Ishikawa (cell line): ENCODE data around the gene CAMSAP3.

Source experiments
- CEBPB ChIP-seq: IDR thresholded peaks from 2 replicates; pipeline ENCODE4 v1.6.1; 2012
- CREB1 ChIP-seq: IDR thresholded peaks from 2 replicates; pipeline ENCODE4 v1.6.1; 2012; ENCODE audit warnings: low read depth
- EGR1 ChIP-seq: IDR thresholded peaks from 2 replicates; pipeline ENCODE4 v1.6.1; 2012
- EP300 ChIP-seq: IDR thresholded peaks from 2 replicates; pipeline ENCODE4 v1.6.1; 2012; ENCODE audit warnings: borderline replicate concordance
- FOXM1 ChIP-seq: IDR thresholded peaks from 2 replicates; pipeline ENCODE4 v1.6.1; 2012; ENCODE audit warnings: low read depth, borderline replicate concordance
- NFIC ChIP-seq: IDR thresholded peaks from 2 replicates; pipeline ENCODE4 v1.6.1; 2012
- RAD21 ChIP-seq: IDR thresholded peaks from 2 replicates; pipeline ENCODE4 v1.6.1; 2012; ENCODE audit warnings: low read depth
- REST ChIP-seq: IDR thresholded peaks from 2 replicates; pipeline ENCODE4 v1.6.1; 2012; ENCODE audit warnings: low read depth, mild to moderate bottlenecking
- TAF1 ChIP-seq: IDR thresholded peaks from 2 replicates; pipeline ENCODE4 v1.6.1; 2012; ENCODE audit warnings: low read depth, mild to moderate bottlenecking
- TCF12 ChIP-seq: IDR thresholded peaks from 2 replicates; pipeline ENCODE4 v1.6.1; 2012; ENCODE audit warnings: low read depth
- TEAD4 ChIP-seq: IDR thresholded peaks from 2 replicates; pipeline ENCODE4 v1.6.1; 2012
- YY1 ChIP-seq: IDR thresholded peaks from 2 replicates; pipeline ENCODE4 v1.6.1; 2012; ENCODE audit warnings: low read depth
- ZBTB7A ChIP-seq: IDR thresholded peaks from 2 replicates; pipeline ENCODE4 v1.6.1; 2012; ENCODE audit warnings: low read depth
- TF ChIP-seq, protein P1 (sequence below): IDR thresholded peaks from 2 replicates; pipeline ENCODE4 v1.6.1; 2012
- TF ChIP-seq, protein P2 (sequence below): IDR thresholded peaks from 2 replicates; pipeline ENCODE4 v1.6.1; 2012

Gene CAMSAP3

DNA sequence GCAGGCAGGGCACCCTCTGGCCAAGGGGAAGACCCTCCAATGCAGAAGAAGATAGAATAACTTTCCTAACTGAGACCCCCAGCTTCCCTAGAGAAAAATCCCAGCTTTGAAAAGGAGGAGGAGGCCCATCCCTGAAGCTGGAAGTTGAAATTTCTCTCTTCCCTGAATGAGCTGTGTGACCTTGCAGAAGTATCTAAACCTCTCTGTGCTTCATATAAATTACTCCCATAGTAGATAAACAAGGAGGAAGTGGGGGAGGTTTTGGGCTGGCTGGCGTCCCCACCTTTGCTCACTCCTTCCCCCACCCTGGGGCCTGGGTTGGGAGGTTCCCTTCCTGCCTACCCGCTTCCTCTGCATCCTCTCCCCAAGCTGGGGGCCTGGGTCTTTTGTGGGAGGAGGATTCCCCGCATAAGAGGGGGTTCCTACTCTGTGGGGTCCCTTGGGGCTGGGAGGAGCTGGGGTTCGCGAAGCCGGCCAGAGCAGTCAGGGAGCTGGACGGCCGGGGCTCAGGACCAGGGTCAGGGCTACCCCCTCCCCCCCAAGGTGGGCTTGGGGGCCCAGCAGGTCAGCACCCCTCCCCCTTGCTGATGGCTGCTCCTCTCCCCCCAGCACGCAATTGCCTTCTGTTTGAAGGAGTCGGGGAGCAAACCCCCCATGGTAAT, 11.7 kb downstream of the CAMSAP3 start:
- TF ChIP-seq ZBTB7A: no peak
- TF ChIP-seq EP300: no peak
- TF ChIP-seq TCF12: no peak
- no peak for TF ChIP-seq CREB1
- TF ChIP-seq NFIC: no peak
- TF ChIP-seq TEAD4: no peak
- TF ChIP-seq RAD21: no peak
- no peak for TF ChIP-seq CEBPB
- no peak for TF ChIP-seq FOXM1
- no peak for TF ChIP-seq EGR1
- TF ChIP-seq REST: no peak
- TF ChIP-seq TAF1: no peak
- TF ChIP-seq, protein P1, sequence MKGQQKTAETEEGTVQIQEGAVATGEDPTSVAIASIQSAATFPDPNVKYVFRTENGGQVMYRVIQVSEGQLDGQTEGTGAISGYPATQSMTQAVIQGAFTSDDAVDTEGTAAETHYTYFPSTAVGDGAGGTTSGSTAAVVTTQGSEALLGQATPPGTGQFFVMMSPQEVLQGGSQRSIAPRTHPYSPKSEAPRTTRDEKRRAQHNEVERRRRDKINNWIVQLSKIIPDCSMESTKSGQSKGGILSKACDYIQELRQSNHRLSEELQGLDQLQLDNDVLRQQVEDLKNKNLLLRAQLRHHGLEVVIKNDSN: no peak
- TF ChIP-seq YY1: no peak
- TF ChIP-seq, protein P2, sequence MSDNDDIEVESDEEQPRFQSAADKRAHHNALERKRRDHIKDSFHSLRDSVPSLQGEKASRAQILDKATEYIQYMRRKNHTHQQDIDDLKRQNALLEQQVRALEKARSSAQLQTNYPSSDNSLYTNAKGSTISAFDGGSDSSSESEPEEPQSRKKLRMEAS: no peak

DNA sequence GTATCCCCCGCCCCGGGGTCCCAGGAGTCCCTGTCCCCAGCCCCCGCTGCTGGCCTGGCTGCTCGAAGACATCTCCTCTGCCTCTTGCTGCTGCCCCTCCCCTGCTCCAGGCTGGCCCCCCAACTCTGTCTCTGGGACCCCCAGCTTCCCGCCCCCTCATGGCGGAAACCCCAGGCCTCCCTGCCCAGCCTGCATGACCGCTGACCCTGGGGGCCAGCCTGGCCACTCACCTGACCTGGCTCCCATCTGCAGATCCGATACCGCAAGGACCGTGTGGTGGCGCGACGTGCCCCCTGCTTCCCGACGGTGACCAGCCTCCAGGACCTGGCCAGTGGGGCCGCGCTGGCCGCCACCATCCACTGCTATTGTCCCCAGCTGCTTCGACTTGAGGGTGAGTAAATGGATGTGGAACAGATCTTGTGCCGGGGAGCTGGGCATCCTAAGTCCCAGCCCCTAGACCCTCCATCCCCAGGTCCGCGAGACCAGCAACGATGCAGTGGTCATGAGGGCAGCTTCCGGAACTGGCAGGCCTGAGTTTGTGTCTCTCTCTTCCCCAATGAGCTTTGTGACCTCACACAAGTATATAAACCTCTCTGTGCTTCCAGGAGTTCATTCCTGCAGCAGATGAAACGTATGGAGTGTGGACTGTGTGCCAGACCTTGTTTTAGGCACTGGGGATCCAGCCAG, 12.4 kb downstream of the CAMSAP3 start:
- TF ChIP-seq TCF12 (no peak), CEBPB (no peak), REST (no peak), NFIC (no peak)
- TF ChIP-seq, protein P1: no peak

DNA sequence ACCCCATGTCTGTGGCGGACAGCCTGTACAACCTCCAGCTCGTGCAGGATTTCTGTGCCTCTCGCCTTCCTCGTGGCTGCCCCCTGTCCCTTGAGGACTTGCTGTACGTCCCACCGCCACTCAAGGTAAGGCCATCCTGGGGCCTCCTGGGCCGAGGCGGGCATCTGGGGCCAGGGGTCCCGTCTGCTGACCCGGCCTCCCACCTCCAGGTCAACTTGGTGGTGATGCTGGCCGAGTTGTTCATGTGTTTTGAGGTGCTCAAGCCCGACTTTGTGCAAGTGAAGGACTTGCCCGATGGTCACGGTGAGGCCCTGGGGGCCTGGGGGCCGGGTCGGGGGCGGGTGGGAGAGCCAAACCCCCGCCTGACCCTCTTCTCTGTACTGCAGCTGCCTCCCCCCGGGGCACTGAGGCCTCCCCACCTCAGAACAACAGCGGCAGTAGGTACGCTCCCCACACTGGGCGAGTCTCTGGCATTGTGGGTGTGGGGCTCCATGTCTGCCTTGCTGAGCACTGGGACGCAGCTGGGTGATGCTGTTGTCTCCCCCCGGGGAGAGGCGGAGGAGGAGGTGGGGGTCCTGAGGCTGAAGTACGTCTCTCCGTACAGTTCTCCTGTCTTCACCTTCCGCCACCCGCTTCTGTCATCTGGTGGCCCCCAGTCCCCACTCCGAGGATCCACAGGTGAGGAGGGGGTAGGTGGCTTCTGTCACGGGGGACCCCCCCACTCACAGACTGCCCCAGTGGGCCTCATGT, 15.0 kb downstream of the CAMSAP3 start:
- TF ChIP-seq CREB1 (no peak), EP300 (no peak), CEBPB (no peak), EGR1 (no peak), ZBTB7A (no peak), RAD21 (no peak), NFIC (no peak), TCF12 (no peak), TEAD4 (no peak), YY1 (no peak), FOXM1 (no peak), TAF1 (no peak), REST (no peak)
- TF ChIP-seq, protein P1: no peak
- TF ChIP-seq, protein P2: no peak
